A673 (cell line): ENCODE measurements around the gene AKAP6.
A peak's percentile ranks its signal among the peaks of the same experiment; 100 is the strongest.

Experiments used
- CTCF ChIP-seq: fragments of 300-800, 200-600 bp; sonication (generic); conservative IDR thresholded peaks from 2 replicates; pipeline ENCODE4 v1.5.1; 2017; ENCODE audit warnings: low read depth, mild to moderate bottlenecking, antibody characterized with exemption, low read length, moderate library complexity, mixed read lengths
- EZH2 ChIP-seq: fragments of 200-600 bp; sonication (generic); IDR thresholded peaks from 2 replicates; pipeline ENCODE4 v1.6.1; 2017; ENCODE audit warnings: borderline replicate concordance, low read depth, mild to moderate bottlenecking, mixed read lengths, antibody characterized with exemption, low read length; ENCODE audit not compliant: poor library complexity, severe bottlenecking

DNA sequence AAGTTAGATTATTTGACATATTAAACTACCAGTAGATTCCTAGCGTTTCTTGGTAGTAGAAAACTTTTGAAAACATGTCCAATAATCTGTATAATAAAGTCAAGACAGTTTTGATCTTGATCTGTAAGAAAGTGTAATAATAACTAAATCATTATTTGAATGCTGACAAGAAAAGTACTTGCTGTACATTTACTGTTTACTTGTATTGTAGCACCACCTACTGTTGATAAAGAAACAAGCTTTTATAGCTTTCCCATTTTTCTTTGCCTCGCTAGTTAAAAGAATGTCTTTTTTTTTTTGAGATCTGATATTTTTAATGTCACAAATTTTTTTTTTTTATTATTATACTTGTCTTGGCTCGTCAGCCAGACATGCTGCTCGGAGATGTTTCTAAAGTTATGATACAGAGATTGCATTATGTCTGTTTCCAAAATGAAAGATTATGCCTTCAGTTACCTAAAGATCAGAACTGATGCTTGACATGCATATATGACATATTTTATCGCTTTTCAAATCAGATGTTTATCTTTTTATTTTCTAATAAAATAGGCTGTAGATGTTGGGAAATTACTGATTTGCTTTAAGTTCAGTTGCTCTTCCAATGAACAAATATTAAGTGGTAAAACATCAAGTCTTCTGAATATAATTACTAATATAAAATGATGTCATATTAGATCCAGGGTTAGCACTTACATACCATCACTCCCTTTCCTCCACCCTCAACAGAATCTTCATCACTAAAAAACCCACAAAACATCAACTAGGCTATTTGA lies 140.5 kb downstream of the AKAP6 start:
- TF ChIP-seq CTCF = peak; percentile 69
- TF ChIP-seq EZH2 = no peak
